Left ventricle myocardium inferior (tissue), 1 donor: ENCODE measurements around the gene OTUD1. TPM values are rescaled to one million over a fixed set of nuclear protein-coding genes. Genes with fewer than 3 reads are reported as not detected.

Experiments
- DNase-seq: peaks from one replicate; pipeline ENCODE4 v3.0.0-alpha.2; 2020
- H3K27ac ChIP-seq: fragments of 200-600 bp; replicated peaks from 2 replicates; pipeline ENCODE4 v1.8.0; 2021
- H3K27me3 ChIP-seq: fragments of 200-600 bp; 2 replicates; pipeline ENCODE4 v1.8.0; 2021; ENCODE audit warnings: low read depth
- H3K36me3 ChIP-seq: fragments of 200-600 bp; 2 replicates; pipeline ENCODE4 v1.8.0; 2021
- H3K4me1 ChIP-seq: fragments of 200-600 bp; 2 replicates; pipeline ENCODE4 v1.8.0; 2021
- H3K4me3 ChIP-seq: fragments of 200-600 bp; 2 replicates; pipeline ENCODE4 v1.8.0; 2021; ENCODE audit warnings: mild to moderate bottlenecking, moderate library complexity
- H3K9me3 ChIP-seq: fragments of 200-600 bp; replicated peaks from 2 replicates; pipeline ENCODE4 v1.8.0; 2021
- intact Hi-C: fragments of 100-400 bp; cut with micrococcal nuclease; formaldehyde crosslinking; loops from one replicate; pipeline ENCODE4 v1.11.0; 2022
- total RNA-seq: library from RNA; stranded (reverse); fragmentation: NEBNext Ultra II Directional; extraction: Animal tissue kit (Norgen Biotek cat#: 25700); gene quantifications from one replicate; pipeline ENCODE4 v1.2.1, GENCODE V29; 2021
- TF ChIP-seq, protein P1 (sequence below): fragments of 200-600 bp; IDR thresholded peaks from 2 replicates; pipeline ENCODE4 v1.8.0; 2021; ENCODE audit warnings: antibody characterized with exemption, mild to moderate bottlenecking, borderline replicate concordance
- donor health status: DM: no; HTN: yes; CAD: no; lungs with severe emphysema.

Gene OTUD1
- total RNA-seq, 1 donor from 2014 or later = 19.5 TPM

GRCh38 chr10:23469596-23470237 lies 30.8 kb downstream of the OTUD1 start:
- TF ChIP-seq, protein P1, sequence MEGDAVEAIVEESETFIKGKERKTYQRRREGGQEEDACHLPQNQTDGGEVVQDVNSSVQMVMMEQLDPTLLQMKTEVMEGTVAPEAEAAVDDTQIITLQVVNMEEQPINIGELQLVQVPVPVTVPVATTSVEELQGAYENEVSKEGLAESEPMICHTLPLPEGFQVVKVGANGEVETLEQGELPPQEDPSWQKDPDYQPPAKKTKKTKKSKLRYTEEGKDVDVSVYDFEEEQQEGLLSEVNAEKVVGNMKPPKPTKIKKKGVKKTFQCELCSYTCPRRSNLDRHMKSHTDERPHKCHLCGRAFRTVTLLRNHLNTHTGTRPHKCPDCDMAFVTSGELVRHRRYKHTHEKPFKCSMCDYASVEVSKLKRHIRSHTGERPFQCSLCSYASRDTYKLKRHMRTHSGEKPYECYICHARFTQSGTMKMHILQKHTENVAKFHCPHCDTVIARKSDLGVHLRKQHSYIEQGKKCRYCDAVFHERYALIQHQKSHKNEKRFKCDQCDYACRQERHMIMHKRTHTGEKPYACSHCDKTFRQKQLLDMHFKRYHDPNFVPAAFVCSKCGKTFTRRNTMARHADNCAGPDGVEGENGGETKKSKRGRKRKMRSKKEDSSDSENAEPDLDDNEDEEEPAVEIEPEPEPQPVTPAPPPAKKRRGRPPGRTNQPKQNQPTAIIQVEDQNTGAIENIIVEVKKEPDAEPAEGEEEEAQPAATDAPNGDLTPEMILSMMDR = no peak
- DNase-seq = no peak
- Histone ChIP-seq H3K27ac (no peak overlapping the region), H3K4me1 (peaks cover 13% of the 10 kb centered on the region), H3K27me3 (no peaks in the 10 kb centered on the region), H3K4me3 (no peak overlapping the region), H3K9me3 (no peaks in the 10 kb centered on the region), H3K36me3 (no peaks in the 10 kb centered on the region)
- intact Hi-C loops = no loop called here

- DNase-seq = no peak
- Histone ChIP-seq H3K27me3 (no peaks in the 10 kb centered on the region), H3K36me3 (no peaks in the 10 kb centered on the region), H3K9me3 (no peaks in the 10 kb centered on the region), H3K27ac (no peak overlapping the region), H3K4me3 (no peak overlapping the region), H3K4me1 (peaks cover 8% of the 10 kb centered on the region)
- intact Hi-C loops = no loop called here
- TF ChIP-seq, protein P1 = no peak
These were observed 33.3 kb downstream of the OTUD1 start for GRCh38 chr10:23472181-23472580.

DNA sequence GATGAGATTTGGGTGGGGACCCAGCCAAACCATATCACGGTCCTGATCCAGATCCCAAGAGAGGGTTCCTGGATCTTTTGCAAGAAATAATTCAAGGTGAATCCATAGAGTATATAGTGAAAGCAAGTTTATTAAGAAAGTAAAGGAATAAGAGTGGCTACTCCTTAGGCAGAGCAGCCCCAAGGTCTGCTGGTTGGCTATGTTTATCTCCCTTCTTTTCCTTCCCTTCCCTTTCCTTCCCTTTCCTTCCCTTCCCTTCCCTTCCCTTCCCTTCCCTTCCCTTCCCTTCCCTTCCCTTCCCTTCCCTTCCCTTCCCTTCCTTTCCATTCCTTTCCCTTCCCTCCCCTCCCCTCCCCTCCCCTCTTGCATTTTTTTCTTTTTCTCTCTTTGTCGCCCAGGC lies 35.2 kb downstream of the OTUD1 start:
- Histone ChIP-seq H3K4me1 (peaks cover 8% of the 10 kb centered on the region), H3K9me3 (no peaks in the 10 kb centered on the region), H3K27ac (no peak overlapping the region), H3K4me3 (no peak overlapping the region), H3K27me3 (no peaks in the 10 kb centered on the region), H3K36me3 (no peaks in the 10 kb centered on the region)
- intact Hi-C loops = no loop called here
- no peak for DNase-seq
- TF ChIP-seq, protein P1 = no peak

DNA sequence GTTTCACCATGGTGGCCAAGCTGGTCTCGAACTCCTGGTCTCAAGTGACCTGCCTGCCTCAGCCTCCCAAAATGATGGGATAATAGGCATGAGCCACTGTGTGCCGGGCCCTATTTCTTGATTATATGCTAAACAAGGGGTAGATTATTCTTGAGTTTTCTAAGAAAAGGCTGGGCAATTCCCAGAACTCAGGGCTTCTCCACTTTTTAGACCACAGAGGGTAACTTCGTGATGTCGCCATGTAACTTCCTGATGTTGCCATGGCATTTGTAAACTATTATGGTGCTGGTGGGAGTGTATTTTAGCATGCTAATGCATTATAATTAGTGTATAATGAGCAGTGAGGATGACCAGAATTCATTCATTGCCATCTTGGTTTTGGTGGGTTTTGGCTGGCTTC lies 35.8 kb downstream of the OTUD1 start:
- no peak overlapping the region for H3K4me3 ChIP-seq
- H3K9me3 ChIP-seq = no peaks in the 10 kb centered on the region
- intact Hi-C loops = no loop called here
- H3K4me1 ChIP-seq = peaks cover 3% of the 10 kb centered on the region
- H3K36me3 ChIP-seq = no peaks in the 10 kb centered on the region
- H3K27me3 ChIP-seq = no peaks in the 10 kb centered on the region
- no peak overlapping the region for H3K27ac ChIP-seq
- DNase-seq = no peak
- TF ChIP-seq, protein P1 = no peak

DNA sequence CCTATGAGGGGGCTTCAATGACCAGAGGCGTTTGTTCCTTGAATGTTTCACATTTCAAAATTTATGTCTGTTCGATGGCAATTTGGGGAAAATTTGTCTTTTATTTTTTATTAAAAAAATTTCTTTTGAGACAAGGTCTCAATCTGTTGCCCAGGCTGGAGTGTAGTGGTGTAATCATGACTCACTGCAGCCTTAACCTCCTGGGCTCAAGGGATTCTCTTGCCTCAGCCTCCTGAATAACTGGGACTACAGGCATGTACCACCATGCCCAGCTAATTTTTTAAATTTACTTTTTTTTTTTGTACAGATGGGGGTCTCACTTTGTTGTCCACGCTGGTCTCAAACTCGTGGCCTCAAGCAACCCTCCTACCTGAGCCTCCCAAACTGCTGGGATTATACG lies 39.7 kb downstream of the OTUD1 start:
- intact Hi-C loops = no loop called here
- no peaks in the 10 kb centered on the region for H3K4me1 ChIP-seq
- TF ChIP-seq, protein P1 = no peak

More for the DNA sequence above, 39.7 kb downstream of the OTUD1 start:
- Histone ChIP-seq H3K9me3 (no peaks in the 10 kb centered on the region), H3K27ac (no peak overlapping the region), H3K36me3 (no peaks in the 10 kb centered on the region), H3K27me3 (no peaks in the 10 kb centered on the region), H3K4me3 (no peak overlapping the region)
- no peak for DNase-seq
